ENCODE results near the gene PRDM5. TPM values are rescaled to one million over a fixed set of nuclear protein-coding genes. Genes with fewer than 3 reads are reported as not detected.
"Not testable (repeated sequence)": the region's sequence is repeated elsewhere in the genome, so short reads cannot be mapped to it uniquely, and the experiment has no call there.

PRDM5 gene

GRCh38 chr4:120658772-120659171, 263.8 kb downstream of the PRDM5 start:
- H3K14ac ChIP-seq (ENCODE audit: low read length in 2 of 2): no peak overlapping the region
- H3K27me3 ChIP-seq (ENCODE audit: control insufficient read depth in 1 of 2, insufficient read depth in 1 of 2, low read length in 2 of 2): no peaks in the 10 kb centered on the region
- no peak overlapping the region for H3K9ac ChIP-seq (ENCODE audit: low read length)
- H3K23ac ChIP-seq (ENCODE audit: low read length in 2 of 2): no peak overlapping the region
- H2BK15ac ChIP-seq (ENCODE audit: low read depth, poor library complexity, severe bottlenecking): no peak overlapping the region
- H3K79me1 ChIP-seq (replicated peaks; ENCODE audit: low read length, poor library complexity, severe bottlenecking): no peaks in the 10 kb centered on the region
- no peak overlapping the region for H2BK5ac ChIP-seq (ENCODE audit: low read depth, low read length, poor library complexity, severe bottlenecking)
- H2AK5ac ChIP-seq (ENCODE audit: low read length, severe bottlenecking): no peak overlapping the region
- H3K4me2 ChIP-seq (ENCODE audit: low read length, poor library complexity, severe bottlenecking): no peak overlapping the region
- 50% methylated on average over 1 of the region's 7 CpGs for WGBS
- H4K91ac ChIP-seq (ENCODE audit: low read length): no peak overlapping the region
- no peak overlapping the region for H3K27ac ChIP-seq (ENCODE audit: low read length, poor library complexity, severe bottlenecking)
- no peak overlapping the region for H3K4ac ChIP-seq (ENCODE audit: low read depth in 1 of 2, low read length in 2 of 2)
- H3K4me1 ChIP-seq (ENCODE audit: control insufficient read depth, insufficient read depth, low read depth, low read length): no peaks in the 10 kb centered on the region
- H3K18ac ChIP-seq (ENCODE audit: low read depth in 1 of 2, low read length in 2 of 2): no peak overlapping the region
- H3K4me3 ChIP-seq (ENCODE audit: insufficient read depth in 1 of 2, low read depth in 1 of 2, low read length in 2 of 2): no peak overlapping the region
- DNase-seq: peak; percentile 34
- no peak overlapping the region for H2BK120ac ChIP-seq (ENCODE audit: low read depth, low read length)
- H4K8ac ChIP-seq (ENCODE audit: low read length): no peak overlapping the region
- H2BK12ac ChIP-seq (ENCODE audit: low read length in 2 of 2): peak overlapping the region in 1 of 2 experiments; percentile 63
- no peak overlapping the region for H2AFZ ChIP-seq (ENCODE audit: low read depth, low read length)
- H3K36me3 ChIP-seq (ENCODE audit: control insufficient read depth in 1 of 2, insufficient read depth in 2 of 2, low read depth in 1 of 2, low read length in 2 of 2): no peaks in the 10 kb centered on the region
- H3K9me3 ChIP-seq (ENCODE audit: control insufficient read depth, low read length): no peaks in the 10 kb centered on the region

GRCh38 chr4:120653804-120654573, 268.5 kb downstream of the PRDM5 start:
- Histone ChIP-seq H4K91ac (ENCODE audit: low read length) (no peak overlapping the region), H3K36me3 (ENCODE audit: control insufficient read depth in 1 of 2, insufficient read depth in 2 of 2, low read depth in 1 of 2, low read length in 2 of 2) (no peaks in the 10 kb centered on the region), H3K23ac (ENCODE audit: low read length in 2 of 2) (no peak overlapping the region), H2BK120ac (ENCODE audit: low read depth, low read length) (no peak overlapping the region), H3K9me3 (ENCODE audit: control insufficient read depth, low read length) (no peaks in the 10 kb centered on the region), H2BK12ac (ENCODE audit: low read length in 2 of 2) (no peak overlapping the region), H4K8ac (ENCODE audit: low read length) (no peak overlapping the region), H3K79me1 (replicated peaks; ENCODE audit: low read length, poor library complexity, severe bottlenecking) (no peaks in the 10 kb centered on the region), H3K27ac (ENCODE audit: low read length, poor library complexity, severe bottlenecking) (no peak overlapping the region), H3K4ac (ENCODE audit: low read depth in 1 of 2, low read length in 2 of 2) (no peak overlapping the region), H3K27me3 (ENCODE audit: control insufficient read depth in 1 of 2, insufficient read depth in 1 of 2, low read length in 2 of 2) (no peaks in the 10 kb centered on the region), H2BK5ac (ENCODE audit: low read depth, low read length, poor library complexity, severe bottlenecking) (no peak overlapping the region), H3K4me1 (ENCODE audit: control insufficient read depth, insufficient read depth, low read depth, low read length) (no peaks in the 10 kb centered on the region), H3K9ac (ENCODE audit: low read length) (no peak overlapping the region), H3K4me3 (ENCODE audit: insufficient read depth in 1 of 2, low read depth in 1 of 2, low read length in 2 of 2) (no peak overlapping the region), H2AFZ (ENCODE audit: low read depth, low read length) (no peak overlapping the region), H3K4me2 (ENCODE audit: low read length, poor library complexity, severe bottlenecking) (no peak overlapping the region), H3K14ac (ENCODE audit: low read length in 2 of 2) (no peak overlapping the region), H2BK15ac (ENCODE audit: low read depth, poor library complexity, severe bottlenecking) (no peak overlapping the region), H2AK5ac (ENCODE audit: low read length, severe bottlenecking) (no peak overlapping the region), H3K18ac (ENCODE audit: low read depth in 1 of 2, low read length in 2 of 2) (no peak overlapping the region)
- no peak for DNase-seq
- 83% methylated on average over 1 of the region's 2 CpGs for WGBS

GRCh38 chr4:120648336-120648735, 274.2 kb downstream of the PRDM5 start:
- H3K18ac ChIP-seq (ENCODE audit: low read depth in 1 of 2, low read length in 2 of 2); DNase-seq; H4K8ac ChIP-seq (ENCODE audit: low read length); H3K27me3 ChIP-seq (ENCODE audit: control insufficient read depth in 1 of 2, insufficient read depth in 1 of 2, low read length in 2 of 2); H3K27ac ChIP-seq (ENCODE audit: low read length, poor library complexity, severe bottlenecking); H3K9ac ChIP-seq (ENCODE audit: low read length); H2AK5ac ChIP-seq (ENCODE audit: low read length, severe bottlenecking); H2BK5ac ChIP-seq (ENCODE audit: low read depth, low read length, poor library complexity, severe bottlenecking); H3K79me1 ChIP-seq (replicated peaks; ENCODE audit: low read length, poor library complexity, severe bottlenecking); H3K36me3 ChIP-seq (ENCODE audit: control insufficient read depth in 1 of 2, insufficient read depth in 2 of 2, low read depth in 1 of 2, low read length in 2 of 2); H3K23ac ChIP-seq (ENCODE audit: low read length in 2 of 2); H3K4me1 ChIP-seq (ENCODE audit: control insufficient read depth, insufficient read depth, low read depth, low read length); H2AFZ ChIP-seq (ENCODE audit: low read depth, low read length); H3K4me2 ChIP-seq (ENCODE audit: low read length, poor library complexity, severe bottlenecking); H2BK120ac ChIP-seq (ENCODE audit: low read depth, low read length); H2BK15ac ChIP-seq (ENCODE audit: low read depth, poor library complexity, severe bottlenecking); H3K9me3 ChIP-seq (ENCODE audit: control insufficient read depth, low read length); H4K91ac ChIP-seq (ENCODE audit: low read length); H3K4me3 ChIP-seq (ENCODE audit: insufficient read depth in 1 of 2, low read depth in 1 of 2, low read length in 2 of 2); H2BK12ac ChIP-seq (ENCODE audit: low read length in 2 of 2); H3K4ac ChIP-seq (ENCODE audit: low read depth in 1 of 2, low read length in 2 of 2): not testable (repeated sequence)
- WGBS: 94% methylated on average over 8 of the region's 10 CpGs
- H3K14ac ChIP-seq (ENCODE audit: low read length in 2 of 2): peak overlapping the region in 1 of 2 experiments; percentile 41

Small RNAs within 50 kb of the gene (small RNA-seq; reads per million reads assigned to genes)
- gene RNU6-550P (ENCODE audit: low read depth): not detected
